ENCODE measurements around the gene SLC1A5. TPM values are rescaled to one million over a fixed set of nuclear protein-coding genes. Genes with fewer than 3 reads are reported as not detected.
A peak's percentile ranks its signal among the peaks of the same experiment; 100 is the strongest.
"Not testable (repeated sequence)": the region's sequence is repeated elsewhere in the genome, so short reads cannot be mapped to it uniquely, and the experiment has no call there.

Gene SLC1A5
- total RNA-seq, 4 donors from 2014 or later = 16.2 to 56.7 (median 38.8) TPM

GRCh38 chr19:46812977-46813838, 24.8 kb upstream of the SLC1A5 start:
- peaks cover 0 to 21% (median 0%) of the 10 kb centered on the region in 3 donors for H3K4me1 ChIP-seq
- no peak for TF ChIP-seq CTCF (IDR thresholded peaks at IDR 0.05)
- TF ChIP-seq POLR2AphosphoS5 (IDR thresholded peaks at IDR 0.05) = peak; percentile 14
- 63 to 70% methylated on average over 6 to 7 of the region's 24 CpGs for WGBS, 2 donors (ENCODE audit: low coverage in 1 of 2)
- no peaks in the 10 kb centered on the region for H3K36me3 ChIP-seq
- H3K27ac ChIP-seq = peak overlapping the region in 3 of 4 donors; percentile 21 to 43 (median 33)
- no peaks in the 10 kb centered on the region for H3K27me3 ChIP-seq
- H3K9me3 ChIP-seq = no peaks in the 10 kb centered on the region
- no peak overlapping the region for H3K4me3 ChIP-seq
- ATAC-seq = no peak

GRCh38 chr19:46809534-46810272, 21.3 kb upstream of the SLC1A5 start:
- Histone ChIP-seq H3K36me3 (no peaks in the 10 kb centered on the region), H3K27me3 (no peaks in the 10 kb centered on the region), H3K4me1 (peaks cover 0 to 21% (median 0%) of the 10 kb centered on the region in 3 donors), H3K9me3 (no peaks in the 10 kb centered on the region), H3K4me3 (no peak overlapping the region), H3K27ac (no peak overlapping the region)
- WGBS, 2 donors (ENCODE audit: low coverage in 1 of 2) = 86 to 95% methylated on average over 5 to 10 of the region's 13 CpGs
- ATAC-seq = no peak
- no peak for TF ChIP-seq CTCF (IDR thresholded peaks at IDR 0.05)
- TF ChIP-seq POLR2A (IDR thresholded peaks at IDR 0.05) = no peak
- no peak for TF ChIP-seq POLR2AphosphoS5 (IDR thresholded peaks at IDR 0.05)
- no peak for TF ChIP-seq EP300 (IDR thresholded peaks at IDR 0.05)

GRCh38 chr19:46806656-46807055, 18.3 kb upstream of the SLC1A5 start:
- H3K4me1 ChIP-seq = no peaks in the 10 kb centered on the region
- no peaks in the 10 kb centered on the region for H3K9me3 ChIP-seq
- 75 to 76% methylated on average over 3 to 5 of the region's 7 CpGs for WGBS, 2 donors (ENCODE audit: low coverage in 1 of 2)
- H3K27me3 ChIP-seq = no peaks in the 10 kb centered on the region
- H3K36me3 ChIP-seq = no peaks in the 10 kb centered on the region
- no peak overlapping the region for H3K4me3 ChIP-seq
- ATAC-seq = no peak
- no peak for TF ChIP-seq EP300 (IDR thresholded peaks at IDR 0.05)
- no peak for TF ChIP-seq CTCF (IDR thresholded peaks at IDR 0.05)
- no peak for TF ChIP-seq POLR2A (IDR thresholded peaks at IDR 0.05)
- no peak overlapping the region for H3K27ac ChIP-seq

- not testable (repeated sequence) for H3K36me3 ChIP-seq, H3K4me3 ChIP-seq, H3K27ac ChIP-seq, ATAC-seq, H3K4me1 ChIP-seq, H3K27me3 ChIP-seq, H3K9me3 ChIP-seq
- WGBS, 2 donors (ENCODE audit: low coverage in 1 of 2) = 90 to 100% methylated on average over 1 to 4 of the region's 4 CpGs
These were observed 16.0 kb upstream of the SLC1A5 start for GRCh38 chr19:46804432-46804831.

- 50 to 80% methylated on average over 1 of the region's 2 CpGs for WGBS, 2 donors (ENCODE audit: low coverage in 1 of 2)
- TF ChIP-seq CTCF (IDR thresholded peaks at IDR 0.05) = no peak
- no peak for TF ChIP-seq EP300 (IDR thresholded peaks at IDR 0.05)
- no peak for TF ChIP-seq POLR2A (IDR thresholded peaks at IDR 0.05)
- no peak for TF ChIP-seq POLR2AphosphoS5 (IDR thresholded peaks at IDR 0.05)
- Histone ChIP-seq H3K36me3 (no peaks in the 10 kb centered on the region), H3K4me1 (no peaks in the 10 kb centered on the region), H3K27me3 (no peaks in the 10 kb centered on the region), H3K4me3 (no peak overlapping the region), H3K9me3 (no peaks in the 10 kb centered on the region), H3K27ac (no peak overlapping the region)
- ATAC-seq = no peak
These were observed 15.2 kb upstream of the SLC1A5 start for GRCh38 chr19:46803555-46803954.
